Amygdala (tissue), 56 donors: ENCODE results near the gene PFKFB1.
"Not testable (repeated sequence)": the region's sequence is repeated elsewhere in the genome, so short reads cannot be mapped to it uniquely, and the experiment has no call there.

Source experiments
- DNase-seq, 56 donors: peaks; one replicate each; lab custom pipeline; 2025; lab: John Stamatoyannopoulos, UW

Gene PFKFB1

DNA sequence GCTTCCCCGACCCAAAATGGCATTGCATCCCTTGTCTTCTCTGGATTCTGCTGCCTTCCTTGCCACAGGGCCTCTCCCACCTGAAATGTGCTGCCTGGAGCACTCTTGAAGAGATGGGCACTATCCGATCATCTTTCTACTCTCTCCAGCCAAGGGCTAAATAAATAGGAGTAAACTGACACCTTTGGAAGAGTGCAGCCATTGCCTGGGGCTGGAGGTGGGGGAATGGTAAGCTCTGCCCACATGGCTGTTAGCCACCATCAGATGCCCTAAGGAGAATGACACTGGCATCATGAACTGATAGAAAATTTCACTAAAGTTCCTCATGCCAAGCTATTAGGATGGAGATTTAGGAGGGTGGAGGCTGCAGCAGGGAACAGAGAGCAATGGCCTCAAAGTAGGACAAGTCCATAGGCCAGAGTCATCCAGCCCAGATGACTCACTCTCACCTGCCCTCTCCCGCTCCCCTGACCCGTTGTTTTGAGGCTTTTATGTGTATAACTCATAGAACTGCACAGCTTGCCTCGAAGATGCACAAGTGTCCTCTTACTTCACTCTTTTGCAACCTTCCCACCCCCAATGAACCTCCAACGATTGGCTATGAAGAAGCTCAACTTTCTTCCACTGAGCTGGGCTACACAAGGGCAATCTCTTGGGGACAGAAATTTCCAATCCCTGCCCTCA lies 822 bp upstream of the PFKFB1 start:
- DNase-seq, result no peak

DNA sequence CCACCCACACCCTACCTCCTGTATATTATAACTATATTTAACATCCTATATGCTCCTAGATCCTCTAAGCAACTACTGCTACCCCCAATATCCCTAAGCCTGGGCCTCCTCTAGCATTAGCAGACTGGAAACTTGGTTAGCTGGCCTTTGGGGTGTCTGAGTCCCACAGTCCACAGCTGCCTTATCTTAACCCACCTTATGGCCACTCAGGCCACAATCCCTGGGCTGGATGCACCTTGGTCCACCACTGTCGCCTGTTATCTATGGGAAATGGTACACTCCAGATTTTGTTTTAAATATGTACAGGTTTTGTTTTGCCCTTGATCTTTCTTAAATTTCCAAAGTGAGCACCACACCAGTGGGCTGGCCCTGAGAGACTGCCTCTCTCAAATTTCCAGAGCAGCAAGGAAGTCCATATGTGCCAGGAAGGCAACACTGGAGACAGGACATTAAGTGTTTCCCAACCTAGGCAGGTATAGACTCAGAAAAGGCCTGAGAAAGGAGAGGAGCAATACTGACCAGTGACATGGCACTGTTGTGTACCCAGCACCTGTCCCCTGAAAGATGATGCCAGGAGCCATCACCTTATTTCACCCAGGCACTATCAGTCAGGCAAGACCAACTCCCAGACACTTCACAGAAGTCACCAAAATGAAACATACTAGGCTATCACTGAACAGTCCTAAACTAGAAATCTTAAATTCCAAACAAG lies 921 bp downstream of the PFKFB1 start:
- no peak for DNase-seq

DNA sequence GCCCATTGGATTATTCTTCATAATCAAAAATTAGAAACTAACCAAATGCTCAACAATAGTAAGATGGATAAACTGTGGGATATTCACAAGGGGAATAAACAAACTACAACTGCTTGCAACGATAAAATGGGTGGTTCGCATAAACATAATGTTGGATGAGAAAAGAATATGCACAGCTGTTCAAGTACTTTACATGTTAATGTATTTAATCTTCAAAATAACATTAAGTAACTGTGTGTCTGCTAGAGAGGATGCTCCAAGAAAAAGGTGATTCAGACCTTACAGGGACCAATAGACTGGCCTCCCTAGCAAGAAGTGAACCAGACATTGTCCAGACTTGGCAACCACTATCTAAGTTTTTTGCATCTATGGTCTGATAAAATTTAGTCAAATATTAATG lies 2.3 kb downstream of the PFKFB1 start:
- DNase-seq, result no peak

DNA sequence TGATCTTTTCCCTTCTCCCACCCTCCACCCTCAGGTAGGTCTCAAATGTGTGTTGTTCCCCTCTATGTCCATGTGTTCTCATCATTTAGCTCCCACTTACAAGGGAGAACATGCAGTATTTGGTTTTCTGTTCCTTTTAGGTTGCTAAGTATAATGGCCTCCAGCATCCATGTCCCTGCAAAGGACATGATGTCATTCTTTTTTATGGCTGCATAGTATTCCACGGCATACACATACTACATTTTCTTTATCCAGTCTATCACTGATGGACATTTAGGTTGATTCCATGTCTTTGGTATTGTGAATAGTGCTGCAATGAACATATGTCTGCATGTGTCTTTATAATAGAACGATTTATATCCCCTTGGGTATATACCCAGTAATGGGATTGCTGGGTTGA lies 10.7 kb downstream of the PFKFB1 start:
- not testable (repeated sequence) for DNase-seq

DNA sequence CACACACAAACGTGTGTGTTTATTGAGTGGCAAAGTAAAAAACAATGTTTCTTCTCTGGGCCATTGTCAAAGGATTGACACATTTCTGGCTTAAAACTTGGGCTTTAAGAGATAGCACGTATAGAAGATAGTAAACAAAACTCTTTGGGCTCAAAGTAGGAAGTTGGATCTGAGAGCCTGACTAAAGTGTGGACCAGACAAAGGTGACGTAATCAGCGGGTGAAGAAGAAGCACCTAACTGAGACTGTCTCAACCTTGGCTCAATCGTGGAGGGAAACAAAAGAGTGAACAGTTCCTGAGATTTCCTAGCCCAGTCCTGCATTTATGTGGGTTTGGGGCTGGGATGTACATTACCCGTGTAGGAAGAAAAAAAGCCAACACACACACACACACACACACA lies 13.7 kb downstream of the PFKFB1 start:
- DNase-seq, result no peak

DNA sequence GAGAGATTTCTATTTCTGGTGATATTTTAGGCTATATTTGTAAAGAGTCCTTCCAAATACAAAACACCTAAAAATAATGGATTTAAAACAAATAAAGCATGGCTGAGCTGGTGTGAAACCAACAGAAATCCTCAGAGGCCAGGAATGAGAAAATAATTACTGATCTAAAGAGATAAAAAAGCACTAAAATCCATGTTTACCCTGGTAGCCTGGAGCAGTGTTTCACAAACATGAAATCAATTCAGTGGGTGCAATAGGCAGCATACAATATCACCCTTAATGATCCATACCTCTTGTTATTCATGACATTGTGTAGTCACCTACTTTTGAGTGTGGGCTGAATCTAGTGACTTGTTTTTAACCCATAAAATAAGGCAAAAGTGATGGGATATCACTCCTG lies 14.6 kb downstream of the PFKFB1 start:
- DNase-seq, result no peak

DNA sequence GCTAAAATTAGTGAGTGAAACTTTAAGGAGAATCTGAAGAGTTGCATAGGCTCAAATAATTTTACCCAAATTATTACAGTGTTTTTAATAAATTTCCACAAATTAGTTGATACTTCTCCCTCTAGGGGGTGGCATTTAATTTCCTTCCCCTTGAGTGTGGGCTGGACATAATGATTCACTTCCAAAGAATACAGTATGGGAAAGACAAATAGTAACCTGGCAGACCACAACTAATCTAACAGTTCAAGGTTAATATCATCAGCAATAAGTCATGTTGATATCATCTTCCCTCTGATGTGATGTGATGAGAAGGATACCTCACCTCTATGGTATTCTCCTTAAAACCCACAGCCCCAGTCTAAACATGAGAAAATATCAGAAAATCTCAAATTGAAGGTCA lies 15.5 kb downstream of the PFKFB1 start:
- DNase-seq, result no peak

DNA sequence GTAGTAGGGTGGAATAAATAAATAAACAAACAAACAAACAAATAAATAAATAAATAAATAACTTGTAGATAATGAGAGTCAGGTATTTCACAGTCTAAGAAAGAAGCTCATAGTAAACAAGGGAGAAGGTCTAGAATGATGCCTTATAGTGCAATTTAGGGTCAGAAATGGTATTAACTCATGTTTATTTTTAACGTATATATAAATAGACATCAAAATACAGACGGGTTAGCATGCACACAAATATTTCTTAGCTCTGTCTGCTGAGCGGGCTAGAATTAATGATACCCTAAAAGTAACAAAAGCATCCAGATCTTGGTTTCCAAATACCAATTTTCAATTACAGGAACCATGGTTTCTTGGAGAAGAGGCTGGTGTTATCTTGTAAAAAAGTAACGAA lies 16.6 kb downstream of the PFKFB1 start:
- no peak for DNase-seq

DNA sequence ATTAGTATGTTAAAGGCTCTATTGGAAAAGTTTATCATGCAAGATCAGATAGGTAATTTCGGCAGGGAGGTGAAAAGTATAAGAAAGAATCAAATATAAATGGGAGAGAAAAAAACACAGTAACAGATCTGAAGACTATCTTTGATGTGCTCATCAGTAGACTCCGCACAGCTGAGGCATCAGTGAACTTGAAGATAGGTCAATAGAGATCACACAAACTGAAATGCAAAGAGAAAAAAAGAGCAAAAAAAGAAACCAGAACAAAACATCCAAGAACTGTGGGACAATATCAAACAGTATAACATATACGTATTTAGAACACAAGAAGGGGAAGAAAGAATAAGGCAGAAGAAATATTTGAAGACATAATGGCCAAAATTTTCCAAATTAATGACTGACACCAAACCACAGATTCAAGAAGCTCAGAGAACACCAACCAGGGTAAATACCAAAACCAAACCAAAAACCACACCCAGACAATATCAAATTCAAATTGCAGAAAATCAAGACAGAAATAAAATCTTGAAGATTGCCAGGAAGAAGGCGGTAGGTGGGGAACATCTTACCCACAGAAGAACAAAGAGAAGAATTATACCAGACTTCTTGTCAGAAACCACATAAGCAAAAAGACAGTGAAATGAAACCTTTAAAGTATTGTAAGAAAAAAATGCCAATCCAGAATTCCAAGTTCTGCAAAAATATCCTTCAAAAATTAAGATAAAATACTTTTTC lies 29.1 kb downstream of the PFKFB1 start:
- DNase-seq, result no peak

DNA sequence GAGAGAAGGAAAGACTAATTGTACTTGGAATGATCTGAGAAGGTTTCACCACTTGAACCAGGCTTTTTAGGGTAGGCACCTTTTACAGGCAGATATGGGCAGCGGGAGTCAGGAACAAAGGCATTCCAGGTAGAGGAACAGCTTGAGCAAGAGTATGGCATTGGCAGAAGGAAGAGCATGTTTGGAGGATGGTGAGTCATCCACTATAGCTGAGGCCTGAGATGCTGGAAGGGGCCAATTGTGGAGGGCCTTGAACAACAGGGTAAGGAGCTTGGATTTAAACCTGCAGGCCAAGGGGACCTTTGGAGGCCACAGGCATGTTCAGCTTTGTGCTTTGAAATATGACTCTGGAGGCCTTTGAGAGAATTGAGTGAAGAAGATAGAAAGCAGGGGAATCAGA lies 32.2 kb downstream of the PFKFB1 start:
- DNase-seq, result no peak

DNA sequence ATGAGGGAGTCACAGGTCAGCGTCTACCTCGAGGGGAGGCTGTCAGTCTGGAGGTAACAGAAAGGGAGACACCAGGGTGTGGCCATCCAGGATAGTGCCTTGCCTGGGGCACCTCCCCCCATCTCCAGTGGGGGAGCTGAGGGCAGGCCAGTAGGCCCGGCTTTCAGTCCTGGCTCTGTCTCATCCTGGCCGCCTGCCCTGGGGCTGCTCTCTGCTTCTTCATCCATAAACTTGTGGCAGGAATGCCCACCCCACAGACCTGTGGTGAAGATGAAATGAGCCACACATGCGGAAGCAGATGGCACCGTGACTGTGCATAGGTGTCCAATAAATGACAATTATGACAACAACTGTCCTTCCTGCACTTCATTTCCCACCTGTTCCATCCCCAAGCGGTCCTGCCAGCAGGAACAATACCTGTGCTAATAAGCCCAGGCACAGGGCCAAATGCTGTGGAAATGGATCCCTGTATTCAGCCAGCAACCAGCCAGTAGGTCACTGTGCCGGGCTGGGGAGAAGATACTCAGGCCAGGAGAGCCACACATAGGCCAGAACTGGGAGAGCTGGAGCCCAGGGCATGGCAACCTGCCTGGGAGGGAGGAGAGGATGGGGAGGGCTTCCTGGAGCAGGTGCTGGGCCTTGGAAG lies 43.1 kb downstream of the PFKFB1 start:
- DNase-seq, result no peak

DNA sequence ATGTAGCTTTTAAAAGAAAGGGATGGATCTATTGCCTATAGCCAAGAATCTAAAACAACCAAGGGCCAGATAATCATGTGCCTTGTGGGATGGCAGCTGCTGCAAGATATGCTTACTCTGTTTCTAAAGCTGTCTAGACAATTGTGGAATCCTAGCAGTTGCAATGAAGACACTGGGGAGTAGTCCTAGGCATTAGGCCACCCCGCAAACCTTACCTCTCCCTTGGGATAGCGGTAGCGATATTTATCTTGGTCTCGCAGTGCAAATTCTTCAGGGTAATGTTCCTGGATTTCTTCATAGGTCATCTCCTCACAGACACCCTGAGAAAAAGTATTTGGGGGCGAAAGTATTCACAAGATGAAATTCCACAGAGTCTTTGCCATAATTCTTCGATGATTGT lies 48.8 kb downstream of the PFKFB1 start:
- no peak for DNase-seq

DNA sequence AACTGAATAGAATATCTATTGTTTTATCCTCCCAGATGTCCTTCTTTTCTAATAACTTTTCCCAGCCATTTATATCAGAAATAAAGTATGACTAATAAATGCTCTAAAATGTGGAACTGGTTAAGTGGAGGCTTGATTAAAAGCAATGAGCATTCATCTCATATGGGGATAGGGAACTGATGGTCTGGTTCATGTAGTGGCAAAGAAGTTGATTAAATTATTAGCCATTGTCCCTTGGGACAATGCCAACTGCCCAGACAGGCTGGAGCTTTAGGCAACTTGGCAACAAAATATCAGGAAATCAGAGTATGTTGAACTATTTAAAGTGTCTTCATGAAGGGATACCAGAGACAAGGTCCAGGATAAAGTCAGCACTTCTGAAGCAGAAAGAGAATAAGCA lies 49.2 kb downstream of the PFKFB1 start:
- DNase-seq, result no peak

DNA sequence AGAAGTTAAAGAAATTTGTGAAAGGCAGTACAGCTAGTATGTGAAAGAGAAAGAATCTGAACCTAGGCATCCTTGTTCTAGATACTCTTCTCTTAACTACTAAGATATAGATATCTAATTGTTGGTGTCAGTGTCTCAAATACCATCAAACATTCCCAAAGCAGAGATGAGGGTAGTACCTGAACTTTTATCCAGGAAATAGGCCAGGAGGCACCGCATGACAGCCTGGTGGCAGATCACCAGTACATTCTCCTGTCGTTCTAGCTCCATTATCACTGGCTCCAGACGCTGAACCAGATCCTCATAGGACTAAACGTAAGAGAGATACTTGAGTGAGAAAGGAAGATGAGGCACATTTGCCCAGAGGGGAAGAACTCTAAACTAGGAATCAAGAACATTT lies 56.6 kb downstream of the PFKFB1 start:
- DNase-seq, result no peak

DNA sequence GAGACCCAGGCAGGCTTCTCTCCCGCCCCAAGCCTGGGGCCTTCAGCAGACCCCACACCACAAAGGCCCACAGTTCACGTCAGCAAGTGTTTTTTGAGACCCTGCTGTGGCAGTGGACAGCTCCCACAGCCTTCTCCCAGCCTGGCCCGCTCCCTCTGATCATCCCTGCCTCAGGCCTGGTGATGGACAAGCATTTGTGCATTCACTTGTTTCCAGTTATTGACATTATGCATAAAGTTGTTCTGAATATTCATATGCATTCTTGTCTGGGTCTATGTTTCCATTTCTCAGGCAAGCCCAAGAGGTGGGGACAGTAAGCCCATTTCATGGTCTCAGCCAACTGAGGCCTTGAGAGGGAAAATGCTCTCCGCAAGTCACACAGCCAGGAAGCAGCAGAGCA lies 58.7 kb downstream of the PFKFB1 start:
- no peak for DNase-seq

DNA sequence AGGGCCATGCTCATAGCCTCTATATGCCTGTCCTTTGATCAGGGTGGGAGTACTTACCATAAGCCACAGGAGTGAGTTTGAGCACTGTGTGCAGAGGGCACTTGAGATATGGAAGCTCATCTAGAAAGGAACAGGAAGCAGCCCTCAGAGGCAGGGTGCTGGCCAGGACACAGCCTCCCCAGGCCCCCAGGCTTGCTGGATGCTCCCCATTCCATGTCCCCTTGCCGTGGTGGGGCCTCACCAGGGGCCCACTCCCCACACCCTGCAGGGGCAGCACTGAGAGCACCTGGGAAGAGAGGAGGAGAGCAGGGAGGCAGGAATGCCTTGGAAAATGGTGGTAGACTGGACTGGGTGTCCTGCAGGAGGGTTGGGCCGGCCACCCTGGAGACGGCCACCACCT lies 59.1 kb downstream of the PFKFB1 start:
- no peak for DNase-seq

DNA sequence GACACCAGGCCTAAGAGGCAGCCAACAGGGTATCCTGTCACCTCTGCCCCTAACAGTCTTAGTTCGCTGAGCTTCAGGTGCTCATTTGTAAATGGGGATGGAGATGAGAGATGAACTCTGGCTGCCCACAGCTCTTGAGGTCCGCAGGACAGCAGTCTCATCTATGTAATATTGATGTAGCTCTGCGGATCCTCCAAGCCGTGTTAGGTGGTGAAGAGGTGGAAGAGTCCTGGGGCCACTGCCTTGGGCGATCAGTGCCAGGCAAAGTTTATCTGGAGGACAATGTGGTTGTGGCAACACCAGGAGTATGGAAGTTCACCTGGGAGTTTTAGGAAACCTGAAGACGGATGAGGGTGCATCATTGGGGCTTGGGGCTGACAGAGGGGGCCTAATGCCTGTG lies 59.9 kb downstream of the PFKFB1 start:
- DNase-seq, result no peak

DNA sequence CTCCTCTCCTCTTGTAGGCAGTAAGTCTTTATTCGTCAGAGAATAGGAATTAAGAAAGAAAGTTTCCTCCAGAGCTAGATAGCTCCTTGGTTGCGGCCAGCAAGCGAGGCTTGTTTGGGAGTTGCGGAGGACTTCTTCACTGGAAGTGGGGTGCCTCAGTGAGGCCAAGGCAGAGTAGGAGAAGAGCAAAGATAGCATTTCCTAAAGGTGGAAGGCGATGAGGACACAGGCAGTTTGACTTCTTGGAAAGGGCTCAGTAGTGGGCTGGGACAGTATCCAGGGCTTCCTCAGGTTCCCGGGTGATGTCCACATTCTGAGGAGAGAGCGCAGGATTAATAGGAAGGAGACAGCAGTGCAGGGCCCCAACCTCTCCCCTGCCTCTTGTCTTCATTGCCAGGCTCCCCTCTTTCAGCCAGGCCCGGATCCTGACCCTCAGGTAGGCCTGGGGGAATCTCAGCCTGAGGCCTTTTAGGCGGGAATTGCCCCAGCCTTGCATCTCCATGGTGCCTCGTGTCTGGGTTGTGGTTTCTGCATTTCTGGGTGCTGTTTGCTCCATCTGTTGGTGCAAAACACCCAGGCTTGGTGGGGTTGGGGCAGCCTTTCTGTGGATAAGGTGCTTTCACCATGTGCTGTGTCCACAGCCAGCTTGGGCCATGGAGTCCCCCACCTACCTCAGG lies 60.7 kb downstream of the PFKFB1 start:
- DNase-seq, result no peak

DNA sequence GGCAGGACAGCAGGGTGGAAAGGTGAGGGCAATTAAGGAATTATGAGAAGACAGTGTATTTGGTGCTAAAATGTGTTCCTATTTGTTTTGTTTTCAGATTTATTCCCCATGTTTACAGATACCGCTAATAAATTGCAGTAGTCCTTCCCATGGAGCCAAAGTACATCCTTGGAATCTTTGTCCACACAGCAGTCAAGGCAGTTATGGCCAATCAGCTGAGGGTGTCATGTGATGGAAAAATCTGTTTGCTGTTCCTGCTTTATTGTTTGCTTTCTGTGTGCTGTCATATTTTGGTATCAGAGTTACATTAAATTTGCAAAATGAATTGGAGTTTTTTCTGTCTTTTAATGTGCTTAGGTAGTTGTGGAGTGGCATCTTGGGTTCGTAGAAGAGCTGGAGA lies 62.9 kb downstream of the PFKFB1 start:
- no peak for DNase-seq

DNA sequence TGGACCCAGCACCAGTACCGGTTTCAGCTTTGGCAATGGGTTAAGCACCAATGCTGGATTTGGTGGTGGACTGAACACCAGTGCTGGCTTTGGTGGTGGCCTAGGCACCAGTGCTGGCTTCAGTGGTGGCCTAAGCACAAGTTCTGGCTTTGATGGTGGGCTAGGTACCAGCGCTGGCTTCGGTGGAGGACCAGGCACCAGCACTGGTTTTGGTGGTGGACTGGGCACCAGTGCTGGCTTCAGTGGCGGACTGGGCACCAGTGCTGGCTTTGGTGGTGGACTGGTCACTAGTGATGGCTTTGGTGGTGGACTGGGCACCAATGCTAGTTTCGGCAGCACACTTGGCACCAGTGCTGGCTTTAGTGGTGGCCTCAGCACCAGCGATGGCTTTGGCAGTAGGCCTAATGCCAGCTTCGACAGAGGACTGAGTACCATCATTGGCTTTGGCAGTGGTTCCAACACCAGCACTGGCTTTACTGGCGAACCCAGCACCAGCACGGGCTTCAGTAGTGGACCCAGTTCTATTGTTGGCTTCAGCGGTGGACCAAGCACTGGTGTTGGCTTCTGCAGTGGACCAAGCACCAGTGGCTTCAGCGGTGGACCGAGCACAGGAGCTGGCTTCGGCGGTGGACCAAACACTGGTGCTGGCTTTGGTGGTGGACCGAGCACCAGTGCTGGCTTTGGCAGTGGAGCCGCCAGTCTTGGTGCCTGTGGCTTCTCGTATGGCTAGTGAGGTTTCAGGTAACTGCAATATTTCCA lies 63.5 kb downstream of the PFKFB1 start:
- DNase-seq, result no peak
